ENCODE data around the gene SFT2D1. TPM values are rescaled to one million over a fixed set of nuclear protein-coding genes. Genes with fewer than 3 reads are reported as not detected.
A peak's percentile ranks its signal among the peaks of the same experiment; 100 is the strongest.
"Not testable (repeated sequence)": the region's sequence is repeated elsewhere in the genome, so short reads cannot be mapped to it uniquely, and the experiment has no call there.

SFT2D1 gene
- total RNA-seq, 2 donors from 2014 or later = 30.8 to 48.4 TPM

GRCh38 chr6:166370489-166370888 is 28.1 kb upstream of the SFT2D1 start:
- H3K36me3 Mint-ChIP-seq = no peaks in the 10 kb centered on the region
- no peaks in the 10 kb centered on the region for H3K9me3 Mint-ChIP-seq
- no peak for ATAC-seq

DNA sequence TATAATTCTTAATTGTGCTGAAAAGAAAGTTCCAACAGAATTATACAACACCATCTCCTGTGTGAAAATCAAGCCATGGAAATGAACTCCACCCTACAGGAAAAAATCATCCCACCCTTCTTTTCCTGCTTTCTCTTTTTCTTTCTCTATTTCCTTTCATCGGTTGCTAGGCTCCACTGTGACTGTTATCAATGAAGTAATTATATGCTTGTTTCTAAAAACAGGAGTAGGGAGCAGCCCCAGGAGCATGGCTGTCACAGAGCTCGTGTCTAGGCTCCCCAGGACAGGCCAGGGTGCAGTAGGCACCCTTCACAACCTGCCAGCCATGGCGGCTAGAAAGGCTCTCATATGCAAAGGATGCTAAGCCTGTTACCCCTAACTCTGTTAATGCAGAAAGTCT is 27.4 kb upstream of the SFT2D1 start:
- DNase-seq (ENCODE audit: low spot score in 2 of 2) = no peak
- Mint-ChIP-seq H3K36me3 (no peaks in the 10 kb centered on the region), H3K9me3 (no peaks in the 10 kb centered on the region), H3K27ac (no peak overlapping the region)
- no peak for ATAC-seq

More at GRCh38 chr6:166370489-166370888, 28.1 kb upstream of the SFT2D1 start:
- no peak overlapping the region for H3K27ac Mint-ChIP-seq
- DNase-seq (ENCODE audit: low spot score in 2 of 2) = no peak

GRCh38 chr6:166366921-166367320 is 24.6 kb upstream of the SFT2D1 start:
- no peak for DNase-seq (ENCODE audit: low spot score in 2 of 2)
- H3K27ac Mint-ChIP-seq = no peak overlapping the region
- H3K9me3 Mint-ChIP-seq = no peaks in the 10 kb centered on the region
- ATAC-seq = no peak
- H3K36me3 Mint-ChIP-seq = peaks cover 0 to 4% of the 10 kb centered on the region in 2 donors

DNA sequence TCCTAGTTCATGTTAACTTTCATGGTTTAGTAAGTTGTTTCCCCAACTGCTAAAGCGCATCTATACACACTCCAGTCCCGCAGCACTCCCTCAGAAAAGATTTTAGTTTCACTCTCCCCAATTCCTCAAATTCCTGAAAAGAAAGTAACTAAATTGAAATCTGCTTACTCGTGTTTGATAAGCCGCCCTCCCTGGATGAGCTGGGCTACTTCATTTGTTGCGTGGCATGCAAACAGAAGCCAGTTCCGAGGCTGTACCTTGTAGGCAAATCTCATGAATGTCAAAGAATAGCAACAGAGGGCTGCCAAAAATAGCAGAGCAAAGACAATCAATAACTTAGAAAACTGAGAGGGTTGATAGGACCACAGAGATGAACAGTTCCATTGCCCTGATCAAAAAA is 23.5 kb upstream of the SFT2D1 start:
- DNase-seq (ENCODE audit: low spot score in 2 of 2) = no peak
- no peak for ATAC-seq
- Mint-ChIP-seq H3K27ac (no peak overlapping the region), H3K36me3 (peaks cover 0 to 4% of the 10 kb centered on the region in 2 donors), H3K9me3 (no peaks in the 10 kb centered on the region)

DNA sequence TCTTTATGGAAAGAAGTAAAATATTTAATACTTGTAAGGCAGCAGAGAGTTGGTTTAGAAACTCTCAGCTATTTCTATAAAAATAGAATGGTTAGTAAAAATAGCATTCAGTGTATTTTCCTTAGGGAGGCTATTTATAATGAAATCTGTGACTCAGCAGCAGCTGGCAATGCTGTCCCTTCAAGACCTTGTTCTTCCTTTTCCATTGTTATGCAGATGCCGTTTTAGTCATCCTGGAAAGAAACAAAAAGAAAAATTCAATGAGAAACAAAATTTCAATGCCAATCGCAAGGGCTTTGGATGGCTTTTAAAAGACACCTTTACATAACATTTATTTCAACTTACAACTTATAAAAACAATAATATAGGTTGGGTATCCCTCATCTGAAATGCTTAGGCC is 22.9 kb upstream of the SFT2D1 start:
- H3K9me3 Mint-ChIP-seq = no peaks in the 10 kb centered on the region

DNA sequence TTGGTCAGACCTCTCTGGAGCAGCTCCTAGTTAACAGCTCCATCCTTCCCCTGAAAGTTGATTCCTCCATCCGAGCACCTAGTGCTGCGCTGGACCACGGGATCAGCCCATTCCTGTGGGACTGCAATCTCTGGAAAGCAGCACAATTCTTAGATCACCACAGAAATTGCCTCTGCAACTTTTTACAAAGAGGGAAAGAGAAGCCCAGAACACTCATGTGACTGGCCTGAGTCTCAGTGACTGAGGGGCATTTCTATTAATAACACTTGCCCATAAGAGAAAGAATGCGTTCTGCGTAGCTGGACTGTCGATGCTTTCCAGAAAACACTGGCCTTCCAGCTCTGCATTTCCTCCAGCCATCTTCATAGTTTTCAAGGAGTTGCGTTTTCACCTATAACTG is 22.1 kb upstream of the SFT2D1 start:
- ATAC-seq = no peak
- DNase-seq (ENCODE audit: low spot score in 2 of 2) = no peak
- H3K9me3 Mint-ChIP-seq = no peaks in the 10 kb centered on the region
- peaks cover 0 to 4% of the 10 kb centered on the region in 2 donors for H3K36me3 Mint-ChIP-seq
- no peak overlapping the region for H3K27ac Mint-ChIP-seq

More for the DNA sequence above, 22.9 kb upstream of the SFT2D1 start:
- H3K36me3 Mint-ChIP-seq = peaks cover 0 to 4% of the 10 kb centered on the region in 2 donors
- ATAC-seq = no peak
- DNase-seq (ENCODE audit: low spot score in 2 of 2) = no peak
- H3K27ac Mint-ChIP-seq = no peak overlapping the region

DNA sequence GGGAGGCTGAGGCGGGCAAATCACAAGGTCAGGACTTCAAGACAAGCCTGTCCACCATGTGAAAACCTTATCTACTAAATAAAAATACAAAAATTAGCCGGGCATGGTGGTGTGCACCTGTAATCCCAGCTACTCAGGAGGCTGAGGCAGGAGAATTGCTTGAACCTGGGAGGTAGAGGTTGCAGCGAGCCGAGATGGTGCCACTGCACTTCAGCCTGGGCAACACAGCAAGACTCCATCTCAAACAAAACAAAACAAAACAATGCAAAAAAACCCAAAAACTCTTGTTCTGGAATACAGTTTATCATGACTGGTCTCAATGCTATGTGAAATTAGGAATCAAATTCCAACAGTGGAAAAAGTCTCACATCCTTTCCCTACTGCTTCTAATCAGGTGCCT is 20.1 kb upstream of the SFT2D1 start:
- not testable (repeated sequence) for ATAC-seq; DNase-seq (ENCODE audit: low spot score in 2 of 2); H3K9me3 Mint-ChIP-seq; H3K36me3 Mint-ChIP-seq; H3K27ac Mint-ChIP-seq

- ATAC-seq = no peak
- peaks cover 0 to 4% of the 10 kb centered on the region in 2 donors for H3K36me3 Mint-ChIP-seq
- no peak for DNase-seq (ENCODE audit: low spot score in 2 of 2)
- no peak overlapping the region for H3K27ac Mint-ChIP-seq
- H3K9me3 Mint-ChIP-seq = no peaks in the 10 kb centered on the region
These were observed 18.7 kb upstream of the SFT2D1 start for GRCh38 chr6:166361077-166361429.

- H3K9me3 Mint-ChIP-seq = no peaks in the 10 kb centered on the region
- peaks cover 0 to 4% of the 10 kb centered on the region in 2 donors for H3K36me3 Mint-ChIP-seq
- DNase-seq (ENCODE audit: low spot score in 2 of 2) = no peak
- no peak for ATAC-seq
- no peak overlapping the region for H3K27ac Mint-ChIP-seq
These were observed 18.1 kb upstream of the SFT2D1 start for GRCh38 chr6:166360243-166361076.

GRCh38 chr6:166355552-166355951 is 13.2 kb upstream of the SFT2D1 start:
- ATAC-seq (no peak), DNase-seq (ENCODE audit: low spot score in 2 of 2) (no peak)
- H3K27ac Mint-ChIP-seq = no peak overlapping the region
- H3K9me3 Mint-ChIP-seq = peaks cover 3% of the 10 kb centered on the region in 2 donors
- H3K36me3 Mint-ChIP-seq = peaks cover 0 to 10% of the 10 kb centered on the region in 2 donors

DNA sequence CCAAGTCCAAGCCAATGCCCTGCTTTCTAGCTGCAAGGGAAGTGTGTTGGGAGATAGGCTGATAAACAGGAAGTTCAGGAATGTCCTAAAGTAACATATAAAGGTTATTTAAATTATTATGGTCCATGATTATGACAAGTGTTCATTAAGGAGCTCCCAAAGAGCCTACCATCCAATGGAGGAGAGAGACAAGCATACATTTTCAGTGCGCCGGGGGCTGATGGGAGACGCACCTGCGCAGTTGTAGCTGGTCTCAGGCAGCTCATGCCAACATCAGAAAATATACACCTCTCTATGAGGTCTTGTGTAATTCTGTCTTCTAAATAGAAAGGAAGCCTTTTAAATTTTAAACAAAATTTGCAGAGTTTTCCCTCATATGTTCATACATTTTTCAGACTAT is 12.6 kb upstream of the SFT2D1 start:
- no peak overlapping the region for H3K27ac Mint-ChIP-seq
- no peak for DNase-seq (ENCODE audit: low spot score in 2 of 2)
- H3K36me3 Mint-ChIP-seq = peaks cover 0 to 14% of the 10 kb centered on the region in 2 donors
- peaks cover 6 to 8% of the 10 kb centered on the region in 2 donors for H3K9me3 Mint-ChIP-seq
- ATAC-seq = no peak

DNA sequence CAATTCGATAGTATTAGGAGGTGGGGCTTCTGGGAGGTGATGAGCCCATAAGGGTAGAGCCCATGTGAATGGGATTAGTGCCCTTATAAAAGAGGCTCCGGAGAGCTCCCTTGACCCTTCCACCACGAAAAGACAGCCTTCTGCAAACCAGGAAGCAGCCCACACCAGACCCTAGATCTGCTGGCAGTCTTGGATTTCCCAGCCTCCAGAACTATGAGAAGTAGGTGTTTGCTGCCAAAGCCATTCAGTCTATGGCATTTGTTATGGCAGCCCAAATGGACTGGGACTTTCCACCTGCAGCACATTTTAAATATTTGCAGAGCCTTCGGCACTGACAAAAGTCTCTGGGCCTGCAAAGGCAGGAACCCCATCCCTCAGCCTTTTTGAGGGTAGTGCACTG is 11.8 kb upstream of the SFT2D1 start:
- no peak for ATAC-seq
- H3K27ac Mint-ChIP-seq = no peak overlapping the region
- DNase-seq (ENCODE audit: low spot score in 2 of 2) = no peak
- peaks cover 8 to 14% of the 10 kb centered on the region in 2 donors for H3K36me3 Mint-ChIP-seq
- peaks cover 8 to 13% of the 10 kb centered on the region in 2 donors for H3K9me3 Mint-ChIP-seq

GRCh38 chr6:166353507-166353906 is 11.2 kb upstream of the SFT2D1 start:
- Mint-ChIP-seq H3K27ac (no peak overlapping the region), H3K36me3 (peaks cover 9 to 14% of the 10 kb centered on the region in 2 donors), H3K9me3 (peaks cover 8 to 14% of the 10 kb centered on the region in 2 donors)
- ATAC-seq (no peak), DNase-seq (ENCODE audit: low spot score in 2 of 2) (no peak)

DNA sequence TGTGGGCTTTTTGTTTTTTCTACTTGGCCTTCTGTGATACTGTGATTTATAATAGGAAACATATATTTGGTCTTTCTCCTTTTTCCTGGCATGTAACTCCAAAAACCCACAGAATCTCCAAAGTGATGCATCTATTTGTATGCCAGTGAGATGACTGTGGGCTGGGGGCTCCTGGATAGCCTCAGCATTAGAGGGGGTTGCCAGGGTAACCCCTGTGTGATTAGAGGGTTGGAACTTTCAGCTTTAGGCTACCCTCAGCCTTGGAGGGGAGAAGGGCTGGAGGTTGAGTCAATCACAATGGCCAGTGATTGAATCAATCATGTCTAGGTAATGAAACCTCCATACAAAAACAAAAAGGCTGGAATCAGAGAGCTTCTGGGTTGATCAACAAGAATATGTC is 10.6 kb upstream of the SFT2D1 start:
- Mint-ChIP-seq H3K9me3 (peaks cover 8 to 14% of the 10 kb centered on the region in 2 donors), H3K27ac (no peak overlapping the region), H3K36me3 (peaks cover 9 to 14% of the 10 kb centered on the region in 2 donors)
- no peak for DNase-seq (ENCODE audit: low spot score in 2 of 2)
- no peak for ATAC-seq

DNA sequence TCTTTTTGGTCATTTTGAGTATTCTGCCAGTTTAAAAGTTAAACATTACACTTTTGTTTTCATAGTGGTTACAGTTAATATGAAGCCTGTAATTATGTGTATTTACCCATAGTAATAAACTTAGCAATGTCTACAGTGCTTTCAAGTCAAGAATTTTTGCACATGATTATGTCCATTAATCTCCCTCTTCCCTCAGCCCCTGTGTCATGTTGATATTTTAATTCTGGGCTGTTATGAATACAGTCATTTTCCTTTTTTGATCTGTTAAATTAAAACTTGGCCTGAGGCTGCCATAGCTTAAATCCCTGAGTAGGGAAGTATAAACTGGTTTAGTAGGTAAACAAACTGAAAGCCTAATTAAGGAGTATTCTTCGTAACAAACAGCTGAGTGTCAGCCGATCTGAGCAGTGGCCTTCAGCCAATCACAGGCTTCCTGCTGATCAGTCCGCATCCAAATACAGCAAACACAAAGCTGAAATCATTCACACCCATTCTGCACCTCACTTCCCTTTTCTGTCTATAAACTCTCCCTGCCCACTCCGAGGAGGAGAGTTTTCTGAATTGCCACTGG is 9.5 kb upstream of the SFT2D1 start:
- H3K9me3 Mint-ChIP-seq = peaks cover 8 to 14% of the 10 kb centered on the region in 2 donors
- H3K36me3 Mint-ChIP-seq = peaks cover 9 to 14% of the 10 kb centered on the region in 2 donors
- H3K27ac Mint-ChIP-seq = no peak overlapping the region
- DNase-seq (ENCODE audit: low spot score in 2 of 2) (no peak), ATAC-seq (no peak)

GRCh38 chr6:166348305-166348949 is 6.1 kb upstream of the SFT2D1 start:
- peak; percentile 44 to 94 for ATAC-seq
- Mint-ChIP-seq H3K9me3 (peaks cover 8 to 14% of the 10 kb centered on the region in 2 donors), H3K27ac (no peak overlapping the region), H3K36me3 (peaks cover 9 to 14% of the 10 kb centered on the region in 2 donors)
- no peak for DNase-seq (ENCODE audit: low spot score in 2 of 2)

- ATAC-seq = no peak
- DNase-seq (ENCODE audit: low spot score in 2 of 2) = no peak
- Mint-ChIP-seq H3K36me3 (peaks cover 11 to 12% of the 10 kb centered on the region in 2 donors), H3K27ac (no peak overlapping the region), H3K9me3 (peaks cover 8 to 14% of the 10 kb centered on the region in 2 donors)
These were observed 4.6 kb upstream of the SFT2D1 start for GRCh38 chr6:166346965-166347364.
